Measurements from ENCODE around the gene ABCA9. TPM values are rescaled to one million over a fixed set of nuclear protein-coding genes. Genes with fewer than 3 reads are reported as not detected.

ABCA9 gene
- total and polyA plus RNA-seq, 2 experiments from 2014 or later, result 0.24 to 0.65 TPM

DNA sequence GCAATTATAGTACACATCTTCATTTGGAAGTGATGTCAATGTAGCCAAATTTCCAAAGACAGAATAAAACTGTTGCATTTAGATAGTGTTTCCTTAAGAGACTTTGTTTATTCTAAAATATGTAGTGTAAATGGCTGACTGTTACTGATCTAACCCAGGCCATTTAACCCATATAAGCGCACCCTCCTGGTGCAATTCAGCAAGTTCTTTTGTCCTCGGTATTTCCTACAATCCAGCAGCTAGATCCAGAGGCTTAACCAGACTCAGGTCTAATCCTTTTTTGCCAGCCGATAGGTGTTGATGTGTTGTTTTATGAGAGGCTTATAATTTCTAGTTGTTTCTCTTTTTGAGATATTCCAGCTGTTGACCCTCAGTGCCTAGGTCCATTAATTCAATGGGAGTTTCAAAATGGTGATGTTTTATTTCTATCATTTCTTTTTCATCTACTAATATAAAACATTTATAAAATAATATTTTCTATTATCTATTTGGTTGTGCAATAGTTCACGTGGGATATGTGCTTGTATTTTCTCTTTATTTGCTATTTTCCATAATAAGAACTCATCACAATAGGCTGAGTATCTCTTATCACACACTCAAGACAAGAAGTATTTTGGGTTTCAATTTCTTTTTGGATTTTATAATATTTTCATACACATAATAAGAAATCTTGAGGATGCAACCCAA lies 14.5 kb downstream of the ABCA9 start:
- Histone ChIP-seq H2AFZ (no peak overlapping the region), H3K4me2 (ENCODE audit: unreplicated experiment) (no peak overlapping the region), H3K4me3 (no peak overlapping the region), H3K27ac (no peak overlapping the region), H3K4me1 (ENCODE audit: insufficient read depth) (peaks cover 22% of the 10 kb centered on the region), H3K9me3 (ENCODE audit: low read depth) (no peaks in the 10 kb centered on the region), H3K27me3 (replicated peaks; ENCODE audit: insufficient read depth) (no peaks in the 10 kb centered on the region), H3K9ac (no peak overlapping the region), H3K36me3 (ENCODE audit: low read depth) (no peaks in the 10 kb centered on the region), H3F3A (ENCODE audit: insufficient read depth) (peaks cover 21% of the 10 kb centered on the region), H3K9me2 (ENCODE audit: insufficient read depth) (no peaks in the 10 kb centered on the region), H3K79me2 (ENCODE audit: insufficient read depth) (no peaks in the 10 kb centered on the region), H4K20me1 (ENCODE audit: insufficient read depth) (no peaks in the 10 kb centered on the region)
- in situ Hi-C loops (cut with MboI), result no loop called here
- WGBS, 2 experiments (ENCODE audit: low coverage in 1 of 2, low lambda C conversion rate in 2 of 2, missing lambda C conversion rate in 2 of 2), result 77 to 83% methylated on average over 4 of the region's 4 CpGs
- TF ChIP-seq EZH2phosphoT487 (IDR thresholded peaks at IDR 0.05; ENCODE audit: insufficient read depth, low read depth) (no peak), EZH2 (IDR thresholded peaks at IDR 0.05; ENCODE audit: insufficient read depth, poor library complexity, severe bottlenecking) (no peak)
- no peak for DNase-seq

- Histone ChIP-seq H3K9me3 (ENCODE audit: low read depth) (no peaks in the 10 kb centered on the region), H3K36me3 (ENCODE audit: low read depth) (no peaks in the 10 kb centered on the region), H3K27me3 (replicated peaks; ENCODE audit: insufficient read depth) (no peaks in the 10 kb centered on the region), H4K20me1 (ENCODE audit: insufficient read depth) (no peaks in the 10 kb centered on the region), H3K79me2 (ENCODE audit: insufficient read depth) (no peaks in the 10 kb centered on the region), H3K9me2 (ENCODE audit: insufficient read depth) (no peaks in the 10 kb centered on the region), H3F3A (ENCODE audit: insufficient read depth) (peaks cover 15% of the 10 kb centered on the region), H2AFZ (no peak overlapping the region), H3K9ac (no peak overlapping the region), H3K4me3 (no peak overlapping the region), H3K27ac (no peak overlapping the region), H3K4me1 (ENCODE audit: insufficient read depth) (peaks cover 15% of the 10 kb centered on the region), H3K4me2 (ENCODE audit: unreplicated experiment) (no peak overlapping the region)
- DNase-seq, result no peak
- TF ChIP-seq EZH2 (IDR thresholded peaks at IDR 0.05; ENCODE audit: insufficient read depth, poor library complexity, severe bottlenecking), result no peak
- no peak for TF ChIP-seq EZH2phosphoT487 (IDR thresholded peaks at IDR 0.05; ENCODE audit: insufficient read depth, low read depth)
- in situ Hi-C loops (cut with MboI), result no loop called here
- 98 to 99% methylated on average over 2 of the region's 2 CpGs for WGBS, 2 experiments (ENCODE audit: low coverage in 1 of 2, low lambda C conversion rate in 2 of 2, missing lambda C conversion rate in 2 of 2)
These were observed 15.1 kb downstream of the ABCA9 start for GRCh38 chr17:69045646-69046045.

DNA sequence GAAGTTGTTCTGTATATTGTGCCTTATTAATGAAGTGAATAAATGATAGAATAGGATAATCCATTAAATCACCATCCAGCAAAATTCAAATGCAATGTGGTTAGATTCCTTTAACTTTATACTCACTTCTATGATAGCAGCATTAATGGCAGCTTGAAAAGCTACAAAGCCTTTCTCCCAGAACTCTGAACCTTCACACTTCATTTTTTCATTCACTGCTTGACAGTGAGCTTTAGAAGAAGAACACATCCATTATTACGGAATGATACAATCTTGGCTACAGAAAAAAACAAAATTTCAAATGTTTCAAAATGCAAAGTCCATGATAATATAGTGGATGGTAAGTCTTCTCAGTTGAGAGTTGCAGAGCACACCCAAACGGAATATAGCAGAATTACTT lies 16.4 kb downstream of the ABCA9 start:
- TF ChIP-seq EZH2 (IDR thresholded peaks at IDR 0.05; ENCODE audit: insufficient read depth, poor library complexity, severe bottlenecking) (no peak), EZH2phosphoT487 (IDR thresholded peaks at IDR 0.05; ENCODE audit: insufficient read depth, low read depth) (no peak)
- Histone ChIP-seq H3F3A (ENCODE audit: insufficient read depth) (peaks cover 11% of the 10 kb centered on the region), H3K27ac (no peak overlapping the region), H3K4me3 (no peak overlapping the region), H3K4me1 (ENCODE audit: insufficient read depth) (peaks cover 12% of the 10 kb centered on the region), H2AFZ (no peak overlapping the region), H3K9me2 (ENCODE audit: insufficient read depth) (no peaks in the 10 kb centered on the region), H3K36me3 (ENCODE audit: low read depth) (no peaks in the 10 kb centered on the region), H3K79me2 (ENCODE audit: insufficient read depth) (no peaks in the 10 kb centered on the region), H4K20me1 (ENCODE audit: insufficient read depth) (no peaks in the 10 kb centered on the region), H3K9ac (no peak overlapping the region), H3K27me3 (replicated peaks; ENCODE audit: insufficient read depth) (no peaks in the 10 kb centered on the region), H3K9me3 (ENCODE audit: low read depth) (no peaks in the 10 kb centered on the region), H3K4me2 (ENCODE audit: unreplicated experiment) (no peak overlapping the region)
- WGBS, 2 experiments (ENCODE audit: low coverage in 1 of 2, low lambda C conversion rate in 2 of 2, missing lambda C conversion rate in 2 of 2), result 96 to 97% methylated on average over 2 of the region's 2 CpGs
- no peak for DNase-seq
- in situ Hi-C loops (cut with MboI), result no loop called here

- Histone ChIP-seq H2AFZ (no peak overlapping the region), H4K20me1 (ENCODE audit: insufficient read depth) (no peaks in the 10 kb centered on the region), H3K9me2 (ENCODE audit: insufficient read depth) (no peaks in the 10 kb centered on the region), H3K79me2 (ENCODE audit: insufficient read depth) (no peaks in the 10 kb centered on the region), H3K27me3 (replicated peaks; ENCODE audit: insufficient read depth) (no peaks in the 10 kb centered on the region), H3K9me3 (ENCODE audit: low read depth) (no peaks in the 10 kb centered on the region), H3K4me1 (ENCODE audit: insufficient read depth) (peaks cover 12% of the 10 kb centered on the region), H3F3A (ENCODE audit: insufficient read depth) (peaks cover 11% of the 10 kb centered on the region), H3K36me3 (ENCODE audit: low read depth) (no peaks in the 10 kb centered on the region), H3K4me2 (ENCODE audit: unreplicated experiment) (no peak overlapping the region), H3K27ac (no peak overlapping the region), H3K4me3 (no peak overlapping the region), H3K9ac (no peak overlapping the region)
- TF ChIP-seq EZH2phosphoT487 (IDR thresholded peaks at IDR 0.05; ENCODE audit: insufficient read depth, low read depth) (no peak), EZH2 (IDR thresholded peaks at IDR 0.05; ENCODE audit: insufficient read depth, poor library complexity, severe bottlenecking) (no peak)
- 84% methylated on average over 6 of the region's 6 CpGs for WGBS, 2 experiments (ENCODE audit: low coverage in 1 of 2, low lambda C conversion rate in 2 of 2, missing lambda C conversion rate in 2 of 2)
- no peak for DNase-seq
- in situ Hi-C loops (cut with MboI), result no loop called here
These were observed 17.5 kb downstream of the ABCA9 start for GRCh38 chr17:69043098-69043734.

All from GM23248 (cell line).